DND-41 (cell line): ENCODE results near the gene TMEM18.
A peak's percentile ranks its signal among the peaks of the same experiment; 100 is the strongest.

ENCODE experiments used
- ATAC-seq: fragments of 200-7000 bp; cut with Tn5 transposase; 3 replicates; pipeline ENCODE4 v1.9.1; 2021; ENCODE audit warnings: low read depth; ENCODE audit not compliant: insufficient read depth
- DNase-seq: peaks from one replicate; pipeline ENCODE4 v3.0.0-alpha.2; 2020
- H2AFZ ChIP-seq: 2 replicates; pipeline ENCODE4 v1.6.0; 2012; ENCODE audit warnings: low read depth, low read length
- H3K27ac ChIP-seq: 2 replicates; pipeline ENCODE4 v1.5.1; 2012; ENCODE audit warnings: low read length, inconsistent platforms
- H3K27me3 ChIP-seq: fragments of 200-600 bp; sonication (generic); 2 replicates; pipeline ENCODE4 v1.6.0; 2012; ENCODE audit warnings: low read length, mild to moderate bottlenecking, inconsistent platforms; ENCODE audit not compliant: insufficient read depth, poor library complexity
- H3K36me3 ChIP-seq: 2 replicates; pipeline ENCODE4 v1.5.1; 2012; ENCODE audit warnings: low read length, inconsistent platforms; ENCODE audit not compliant: insufficient read depth
- H3K4me1 ChIP-seq: 2 replicates; pipeline ENCODE4 v1.5.1; 2012; ENCODE audit warnings: mild to moderate bottlenecking, low read length; ENCODE audit not compliant: insufficient read depth
- H3K4me2 ChIP-seq: 2 replicates; pipeline ENCODE4 v1.6.0; 2012; ENCODE audit warnings: mild to moderate bottlenecking, moderate library complexity, low read length, inconsistent platforms; ENCODE audit not compliant: insufficient read depth
- H3K4me3 ChIP-seq, 2 experiments: fragments of 200-600 bp in 1 of 2; shearing (Covaris generic) in 1 of 2; 2 replicates each; pipeline ENCODE4 v1.5.1; 2012 to 2016; ENCODE audit warnings: inconsistent platforms in 2 of 2, low read length in 2 of 2, mild to moderate bottlenecking in 2 of 2, low read depth in 1 of 2, moderate library complexity in 1 of 2
- H3K79me2 ChIP-seq: 2 replicates; pipeline ENCODE4 v1.6.0; 2012; ENCODE audit warnings: low read length, inconsistent platforms; ENCODE audit not compliant: insufficient read depth
- H3K9ac ChIP-seq: 2 replicates; pipeline ENCODE4 v1.6.0; 2012; ENCODE audit warnings: low read depth, mild to moderate bottlenecking, inconsistent platforms, low read length, moderate library complexity
- H3K9me3 ChIP-seq: 2 replicates; pipeline ENCODE4 v1.5.1; 2012; ENCODE audit warnings: low read length, moderate library complexity, mild to moderate bottlenecking, inconsistent platforms; ENCODE audit not compliant: insufficient read depth, severe bottlenecking
- H4K20me1 ChIP-seq: 2 replicates; pipeline ENCODE4 v1.6.0; 2012; ENCODE audit warnings: low read length; ENCODE audit not compliant: insufficient read depth
- EZH2 ChIP-seq: IDR thresholded peaks from 3 replicates; pipeline ENCODE4 v1.6.1; 2012; ENCODE audit warnings: borderline replicate concordance, low read depth, mild to moderate bottlenecking, moderate library complexity, low read length, inconsistent platforms; ENCODE audit not compliant: severe bottlenecking
- TF ChIP-seq, protein P1 (sequence below): IDR thresholded peaks from 2 replicates; pipeline ENCODE4 v1.5.1; 2012; ENCODE audit warnings: borderline replicate concordance, low read length, moderate library complexity, mild to moderate bottlenecking; ENCODE audit not compliant: poor library complexity, severe bottlenecking; ENCODE audit errors: extremely low read depth

Gene TMEM18

DNA sequence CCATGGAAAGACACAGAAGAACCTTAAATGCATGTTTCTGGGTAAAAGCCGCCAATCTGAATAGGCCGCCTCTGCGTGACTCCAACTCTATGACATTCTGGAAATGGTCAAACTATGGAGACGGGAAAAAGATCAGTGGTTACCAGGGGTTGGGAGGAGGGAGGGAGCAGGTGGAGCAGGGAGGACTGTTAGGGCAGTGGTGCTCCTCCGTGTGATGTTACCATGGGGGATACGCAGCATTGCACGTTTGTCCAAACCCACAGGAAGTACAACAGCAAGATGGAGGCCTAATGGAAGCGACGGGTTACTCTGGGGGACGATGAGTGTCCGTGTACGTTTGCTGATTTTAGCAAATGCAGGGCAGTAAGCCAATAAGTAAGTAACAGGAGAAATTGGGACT, 17.2 kb downstream of the TMEM18 start:
- DNase-seq (no peak), ATAC-seq (no peak)
- Histone ChIP-seq H3K79me2 (no peaks in the 10 kb centered on the region), H3K27me3 (no peaks in the 10 kb centered on the region), H3K27ac (no peak overlapping the region), H3K9me3 (peaks cover 3% of the 10 kb centered on the region), H3K4me1 (peaks cover 52% of the 10 kb centered on the region), H3K36me3 (peaks cover 23% of the 10 kb centered on the region), H4K20me1 (no peaks in the 10 kb centered on the region), H3K9ac (no peak overlapping the region), H2AFZ (no peak overlapping the region), H3K4me3 (no peak overlapping the region), H3K4me2 (no peak overlapping the region)
- no peak for TF ChIP-seq EZH2
- TF ChIP-seq, protein P1, sequence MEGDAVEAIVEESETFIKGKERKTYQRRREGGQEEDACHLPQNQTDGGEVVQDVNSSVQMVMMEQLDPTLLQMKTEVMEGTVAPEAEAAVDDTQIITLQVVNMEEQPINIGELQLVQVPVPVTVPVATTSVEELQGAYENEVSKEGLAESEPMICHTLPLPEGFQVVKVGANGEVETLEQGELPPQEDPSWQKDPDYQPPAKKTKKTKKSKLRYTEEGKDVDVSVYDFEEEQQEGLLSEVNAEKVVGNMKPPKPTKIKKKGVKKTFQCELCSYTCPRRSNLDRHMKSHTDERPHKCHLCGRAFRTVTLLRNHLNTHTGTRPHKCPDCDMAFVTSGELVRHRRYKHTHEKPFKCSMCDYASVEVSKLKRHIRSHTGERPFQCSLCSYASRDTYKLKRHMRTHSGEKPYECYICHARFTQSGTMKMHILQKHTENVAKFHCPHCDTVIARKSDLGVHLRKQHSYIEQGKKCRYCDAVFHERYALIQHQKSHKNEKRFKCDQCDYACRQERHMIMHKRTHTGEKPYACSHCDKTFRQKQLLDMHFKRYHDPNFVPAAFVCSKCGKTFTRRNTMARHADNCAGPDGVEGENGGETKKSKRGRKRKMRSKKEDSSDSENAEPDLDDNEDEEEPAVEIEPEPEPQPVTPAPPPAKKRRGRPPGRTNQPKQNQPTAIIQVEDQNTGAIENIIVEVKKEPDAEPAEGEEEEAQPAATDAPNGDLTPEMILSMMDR = no peak

DNA sequence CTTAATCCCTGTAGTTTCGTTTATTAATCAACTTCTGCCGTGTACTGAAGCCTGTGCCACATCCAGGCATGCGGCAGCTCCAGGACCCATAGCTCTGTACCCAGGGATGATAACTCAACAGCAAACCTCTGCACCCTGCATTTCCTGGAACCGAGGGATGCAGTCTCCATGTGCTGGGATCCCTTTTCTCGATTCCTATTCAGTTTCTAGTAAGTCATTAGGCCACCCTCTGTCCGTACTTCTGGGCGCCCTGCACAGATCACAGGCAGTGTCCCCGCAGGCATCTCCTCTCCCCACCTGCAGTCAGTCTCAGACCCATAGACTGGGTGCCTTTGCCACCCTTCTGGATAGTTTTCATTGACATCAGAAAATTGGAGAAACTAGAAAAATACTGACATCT, 18.8 kb downstream of the TMEM18 start:
- ATAC-seq = no peak
- H3K9me3 ChIP-seq = no peaks in the 10 kb centered on the region
- no peak for DNase-seq
- H2AFZ ChIP-seq = no peak overlapping the region
- no peak overlapping the region for H3K9ac ChIP-seq
- H3K79me2 ChIP-seq = no peaks in the 10 kb centered on the region
- H4K20me1 ChIP-seq = no peaks in the 10 kb centered on the region
- no peaks in the 10 kb centered on the region for H3K27me3 ChIP-seq
- H3K4me2 ChIP-seq = no peak overlapping the region
- peaks cover 47% of the 10 kb centered on the region for H3K4me1 ChIP-seq
- TF ChIP-seq, protein P1 = no peak
- no peak for TF ChIP-seq EZH2
- no peak overlapping the region for H3K4me3 ChIP-seq
- H3K27ac ChIP-seq = no peak overlapping the region
- peaks cover 7% of the 10 kb centered on the region; the same call in 1 of the 2 replicates for H3K36me3 ChIP-seq

DNA sequence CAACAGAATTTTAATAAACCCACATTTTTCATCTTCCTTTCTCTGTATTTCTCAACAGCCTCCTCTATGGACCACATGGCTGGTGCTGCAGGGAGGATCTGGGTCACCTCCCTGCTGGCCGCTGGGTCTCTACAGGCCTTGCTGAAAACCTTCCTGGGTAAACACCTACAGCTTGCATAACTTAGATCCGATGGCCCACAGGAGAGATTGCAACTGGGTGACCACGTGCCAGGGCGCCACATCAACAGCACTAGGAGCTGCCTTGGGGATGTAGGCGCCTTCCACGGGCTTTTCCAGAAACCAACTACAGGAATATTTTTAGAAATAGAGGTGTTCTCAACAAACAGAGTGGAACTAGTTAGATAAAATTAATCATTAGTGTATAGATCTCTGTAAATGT, 19.4 kb downstream of the TMEM18 start:
- Histone ChIP-seq H2AFZ (no peak overlapping the region), H3K36me3 (peaks cover 2% of the 10 kb centered on the region; the same call in 1 of the 2 replicates), H3K4me1 (peaks cover 47% of the 10 kb centered on the region), H3K9ac (no peak overlapping the region), H3K4me2 (no peak overlapping the region), H3K4me3 (no peak overlapping the region), H3K79me2 (no peaks in the 10 kb centered on the region), H4K20me1 (no peaks in the 10 kb centered on the region), H3K9me3 (no peaks in the 10 kb centered on the region), H3K27ac (0 out of 2 replicates have a peak overlapping the region, but pooled peaks have one; percentile 12), H3K27me3 (no peaks in the 10 kb centered on the region)
- DNase-seq = no peak
- TF ChIP-seq, protein P1 = no peak
- TF ChIP-seq EZH2 = no peak
- no peak for ATAC-seq
